Muscle of leg (tissue), 11 donors: ENCODE results near the gene SLBP. TPM values are rescaled to one million over a fixed set of nuclear protein-coding genes. Genes with fewer than 3 reads are reported as not detected.
A peak's percentile ranks its signal among the peaks of the same experiment; 100 is the strongest.

Experiments
- DNase-seq: peaks from one replicate; pipeline ENCODE4 v3.0.0; 2013
- H3K27ac ChIP-seq: one replicate; pipeline ENCODE4 v1.5.1; 2013; ENCODE audit warnings: mild to moderate bottlenecking, low read length, control low read depth
- H3K27me3 ChIP-seq: one replicate; pipeline ENCODE4 v1.6.1; 2013; ENCODE audit warnings: low read length; ENCODE audit not compliant: control insufficient read depth, insufficient read depth
- H3K36me3 ChIP-seq: one replicate; pipeline ENCODE4 v1.6.1; 2013; ENCODE audit warnings: low read length; ENCODE audit not compliant: control insufficient read depth, insufficient read depth
- H3K4me1 ChIP-seq: one replicate; pipeline ENCODE4 v1.6.1; 2013; ENCODE audit warnings: low read length; ENCODE audit not compliant: control insufficient read depth, insufficient read depth
- H3K4me3 ChIP-seq: one replicate; pipeline ENCODE4 v1.5.1; 2013; ENCODE audit warnings: low read length, control low read depth
- H3K9me3 ChIP-seq: replicated peaks from 2 replicates; pipeline ENCODE4 v1.6.1; 2013; ENCODE audit warnings: low read depth, low read length; ENCODE audit not compliant: control insufficient read depth
- WGBS: methylation state at CpG from one replicate; pipeline ENCODE4 v1.1.5; 2013; ENCODE audit warnings: missing lambda C conversion rate; ENCODE audit not compliant: insufficient coverage; 5-methylcytosine and 5-hydroxymethylcytosine counted together
- polyA plus RNA-seq, 8 donors: library from polyadenylated mRNA; unstranded; fragments of 120-200 nt; gene quantifications; one replicate each; pipeline versions ENCODE4 v1.2.1 to v1.2.3, GENCODE V29; 2013; ENCODE audit warnings: inconsistent platforms in 1 of 8, low replicate concordance in 1 of 8; ENCODE audit not compliant: insufficient read length in 8 of 8, insufficient read depth in 1 of 8
- total RNA-seq: library from RNA; stranded (reverse); fragments of 120-200 nt; gene quantifications from one replicate; pipeline ENCODE4 v1.2.4, GENCODE V29; 2013

Gene SLBP
- total and polyA plus RNA-seq, 9 donors = 36.9 to 48.8 (median 42.6) TPM

DNA sequence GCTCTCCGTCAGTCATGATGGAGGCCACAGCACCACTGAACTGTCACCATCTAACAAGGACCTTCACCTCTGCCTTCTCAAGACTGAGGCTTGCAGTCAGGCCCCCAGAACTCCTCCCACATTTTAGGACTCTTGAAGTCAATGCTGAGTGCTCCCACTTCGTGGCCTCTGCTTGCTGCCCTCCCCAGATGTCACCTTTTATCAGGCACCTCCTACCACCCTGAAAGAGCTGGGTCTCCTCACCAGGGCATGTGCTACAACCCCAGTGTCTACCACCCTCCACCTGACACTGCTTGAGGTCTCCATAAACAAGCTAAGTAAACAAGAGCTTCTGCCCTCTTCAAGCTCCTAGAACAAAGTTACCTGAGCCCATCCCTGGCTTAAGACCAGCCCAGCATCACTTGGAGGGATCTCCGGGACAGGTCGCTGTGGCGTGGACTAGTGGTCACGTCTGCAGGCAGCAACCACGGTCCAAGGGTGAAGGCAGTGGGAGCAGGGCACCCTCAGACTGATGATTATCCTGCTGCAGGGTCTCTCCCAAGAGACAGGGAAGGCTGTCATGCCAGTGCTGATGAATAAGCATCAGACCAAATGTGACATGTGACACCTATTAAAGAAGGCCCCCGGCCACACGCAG is 20.3 kb downstream of the SLBP start:
- Histone ChIP-seq H3K4me3 (no peak overlapping the region), H3K9me3 (no peaks in the 10 kb centered on the region), H3K27me3 (no peaks in the 10 kb centered on the region), H3K36me3 (peaks cover 38% of the 10 kb centered on the region), H3K27ac (no peak overlapping the region), H3K4me1 (peaks cover 23% of the 10 kb centered on the region)
- WGBS = 83% methylated on average over 9 of the region's 9 CpGs
- DNase-seq = no peak

DNA sequence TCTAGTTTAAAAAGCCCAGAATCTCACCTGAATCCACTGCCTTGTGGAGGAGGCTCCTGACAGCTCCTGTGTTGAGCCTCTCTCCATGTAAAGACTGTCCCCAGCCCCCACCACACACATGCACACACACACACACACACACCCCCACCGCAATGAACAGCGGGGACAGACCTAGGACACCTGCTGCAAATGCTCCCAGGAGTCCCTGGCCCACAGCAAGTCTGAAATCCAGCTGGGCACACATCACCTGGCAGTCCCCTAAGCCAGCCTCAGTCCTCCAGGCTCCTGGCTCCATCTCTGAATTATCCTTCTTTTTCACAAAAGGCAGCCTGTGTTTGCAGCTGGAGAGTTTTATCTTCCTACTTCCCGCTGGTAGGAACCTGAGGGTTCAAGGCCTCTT is 21.4 kb downstream of the SLBP start:
- no peak for DNase-seq
- Histone ChIP-seq H3K4me3 (no peak overlapping the region), H3K27ac (no peak overlapping the region), H3K27me3 (no peaks in the 10 kb centered on the region), H3K4me1 (peaks cover 13% of the 10 kb centered on the region), H3K36me3 (peaks cover 36% of the 10 kb centered on the region), H3K9me3 (no peaks in the 10 kb centered on the region)
- WGBS = no CpG with 5 or more reads among the region's 3 CpGs

DNA sequence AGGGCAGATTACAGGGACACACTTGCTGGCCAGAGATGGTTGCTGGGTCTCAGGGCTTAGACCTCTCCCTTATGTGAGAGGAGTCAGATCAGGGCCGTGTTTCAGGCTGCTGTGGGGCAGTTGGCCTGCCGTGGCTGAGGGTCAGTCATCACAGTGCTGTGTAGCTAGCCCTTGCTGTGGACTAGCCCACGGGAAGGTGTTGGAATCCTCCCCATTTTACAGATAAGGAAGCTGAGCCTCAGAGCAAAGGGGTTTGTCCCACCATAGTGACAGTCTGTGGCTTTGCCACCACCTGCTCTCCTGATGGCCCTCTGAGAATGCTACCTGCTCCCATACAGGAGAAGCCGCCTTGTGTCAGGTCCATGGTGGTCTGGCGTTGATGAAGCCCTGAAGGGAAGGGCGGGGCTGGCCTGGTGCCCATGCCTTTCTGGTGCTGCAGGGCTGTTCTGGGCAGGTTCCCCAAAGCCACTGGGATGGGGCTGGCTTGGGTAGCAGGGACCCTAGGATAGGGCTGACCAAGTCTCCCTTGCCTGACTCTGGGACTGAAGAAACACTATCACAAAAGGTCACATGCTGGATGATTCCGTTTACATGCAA is 25.6 kb downstream of the SLBP start:
- DNase-seq = no peak

DNA sequence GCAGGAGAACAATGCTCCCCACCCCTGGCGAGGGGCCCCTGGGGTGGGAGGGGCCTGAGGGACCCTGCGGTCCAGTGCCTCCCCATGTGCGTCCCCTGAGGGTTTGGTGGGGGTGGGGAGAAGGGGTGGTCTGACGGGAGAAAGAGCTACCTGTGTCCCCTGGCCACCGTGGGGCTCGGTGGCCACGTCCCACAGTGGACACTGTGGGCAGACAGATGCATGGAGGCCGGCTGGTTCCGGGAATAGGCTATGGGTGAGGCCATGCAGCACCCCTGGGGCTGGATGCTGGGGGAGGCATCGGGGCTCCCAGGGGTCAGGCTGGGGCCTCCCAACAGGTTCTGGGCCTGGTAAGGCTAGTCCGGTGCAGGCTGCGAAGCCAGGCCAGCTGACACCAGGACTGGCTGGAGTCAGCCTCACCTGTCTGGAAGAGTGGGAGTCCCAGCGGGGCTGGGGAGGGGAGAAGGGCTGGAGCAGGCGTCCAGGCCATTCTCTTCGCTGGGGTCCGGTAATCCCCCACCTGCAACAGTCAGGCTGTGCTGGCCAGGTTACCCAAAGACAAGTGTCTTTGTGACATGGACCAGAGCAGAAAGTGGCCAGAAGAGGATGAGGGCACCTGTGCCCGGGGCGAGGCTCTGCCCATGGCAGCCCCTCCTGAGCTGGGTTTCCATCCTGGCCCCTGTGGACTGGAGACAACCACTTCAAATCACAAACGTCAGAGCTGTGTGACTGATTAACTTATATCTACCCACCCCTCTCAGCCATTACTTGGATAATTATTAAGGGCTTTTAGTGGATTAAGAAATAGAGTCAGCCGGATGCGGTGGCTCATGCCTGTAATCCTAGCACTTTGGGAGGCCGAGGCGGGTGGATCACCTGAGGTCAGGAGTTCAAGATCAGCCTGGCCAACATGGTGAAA is 26.6 kb downstream of the SLBP start:
- no peak for DNase-seq
- H3K36me3 ChIP-seq = peaks cover 3% of the 10 kb centered on the region
- 65% methylated on average over 14 of the region's 23 CpGs for WGBS
- H3K4me1 ChIP-seq = peaks cover 13% of the 10 kb centered on the region
- H3K27me3 ChIP-seq = no peaks in the 10 kb centered on the region
- H3K4me3 ChIP-seq = no peak overlapping the region
- H3K27ac ChIP-seq = no peak overlapping the region
- H3K9me3 ChIP-seq = no peaks in the 10 kb centered on the region

More for the DNA sequence above, 25.6 kb downstream of the SLBP start:
- WGBS = 52% methylated on average over 6 of the region's 7 CpGs
- Histone ChIP-seq H3K27me3 (no peaks in the 10 kb centered on the region), H3K9me3 (no peaks in the 10 kb centered on the region), H3K4me1 (peaks cover 13% of the 10 kb centered on the region), H3K4me3 (no peak overlapping the region), H3K36me3 (peaks cover 13% of the 10 kb centered on the region), H3K27ac (no peak overlapping the region)

DNA sequence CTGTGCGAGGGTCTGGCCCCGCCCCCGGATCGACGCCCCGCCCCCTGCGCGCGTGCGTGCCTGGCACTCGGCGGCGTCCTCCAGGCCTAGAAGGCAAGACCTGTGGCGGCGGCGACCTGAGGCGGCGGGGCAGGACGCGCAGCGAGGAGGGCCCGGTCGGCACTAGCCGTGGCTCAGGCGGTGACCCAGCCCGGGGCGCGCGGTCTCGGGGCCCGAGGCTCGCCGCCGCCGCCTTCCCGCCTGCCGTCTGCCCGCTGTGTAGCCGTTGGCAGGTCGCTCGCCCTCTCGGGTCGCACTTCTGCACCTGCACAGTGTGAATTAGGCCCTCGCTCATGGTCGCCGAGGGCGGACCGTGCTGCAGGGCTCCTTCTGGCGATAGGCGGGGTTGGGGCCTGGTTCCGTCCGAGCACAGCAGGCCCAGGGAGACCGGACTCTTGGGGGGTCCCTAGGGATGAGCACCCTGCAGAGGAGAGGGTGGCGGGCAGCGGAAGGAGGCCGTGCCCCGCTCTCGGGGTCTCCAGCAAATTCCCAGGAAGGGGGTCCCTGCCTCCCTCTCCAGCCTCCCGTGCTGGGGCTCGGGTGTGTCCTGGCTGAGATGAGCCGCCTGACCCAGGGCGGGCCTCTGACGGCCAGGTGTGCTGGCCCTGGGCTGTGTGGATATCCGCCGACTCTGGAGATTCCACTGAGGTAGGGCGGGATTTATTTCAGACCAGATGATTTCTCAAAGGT is 27.4 kb downstream of the SLBP start:
- Histone ChIP-seq H3K4me3 (peak overlapping the region; percentile 25), H3K4me1 (peaks cover 13% of the 10 kb centered on the region), H3K27me3 (no peaks in the 10 kb centered on the region), H3K9me3 (no peaks in the 10 kb centered on the region), H3K36me3 (no peaks in the 10 kb centered on the region), H3K27ac (no peak overlapping the region)
- WGBS = 19% methylated on average over 65 of the region's 66 CpGs
- no peak for DNase-seq

DNA sequence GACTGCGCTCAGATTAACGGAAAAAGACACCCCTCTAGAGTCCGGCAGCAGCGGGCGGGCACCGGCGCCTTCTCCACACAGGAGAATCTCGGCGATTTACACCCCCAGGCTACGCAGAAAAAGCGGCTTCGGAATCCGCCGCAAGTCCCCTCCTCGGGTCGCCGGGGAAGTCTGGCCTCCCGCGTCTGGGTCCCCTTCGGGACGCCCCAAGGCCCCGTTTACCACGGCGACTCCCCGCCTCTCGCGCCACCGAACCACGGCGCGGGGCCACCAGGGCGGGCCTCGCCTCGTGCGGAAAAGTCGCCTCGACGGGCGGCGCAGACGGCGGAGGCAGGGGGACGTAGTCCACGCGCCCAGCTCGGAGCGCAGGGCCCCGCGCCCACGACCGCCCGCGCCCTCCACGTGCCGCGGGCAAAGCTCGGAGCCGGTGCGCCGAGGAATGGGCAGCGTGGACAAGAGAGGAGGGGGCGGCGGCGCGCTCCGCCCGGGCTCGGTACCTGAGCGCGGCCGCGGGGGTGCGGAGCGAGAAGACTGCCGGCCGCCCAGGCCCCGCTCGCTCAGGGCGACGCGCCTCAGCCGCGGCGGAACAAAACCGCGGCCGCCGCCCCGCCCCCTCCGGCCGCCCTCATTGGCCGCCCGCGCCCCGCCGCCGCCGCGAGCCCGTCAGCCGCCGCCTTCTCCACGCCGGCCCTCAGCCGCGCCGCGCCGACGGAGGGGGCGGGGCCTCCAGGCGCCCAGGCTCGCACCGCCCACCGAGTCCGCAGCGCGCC is 28.2 kb downstream of the SLBP start, which contains the start of gene FAM53A:
Gene FAM53A (minus strand): TSS at position 578 of the 770 bp plus-strand sequence. CDS start 15,572 bp downstream, outside the sequence.
- no peaks in the 10 kb centered on the region for H3K36me3 ChIP-seq
- H3K4me3 ChIP-seq = peak within 1 kb of the TSS; percentile 41
- under 1% methylated on average over 118 of the region's 118 CpGs for WGBS

DNA sequence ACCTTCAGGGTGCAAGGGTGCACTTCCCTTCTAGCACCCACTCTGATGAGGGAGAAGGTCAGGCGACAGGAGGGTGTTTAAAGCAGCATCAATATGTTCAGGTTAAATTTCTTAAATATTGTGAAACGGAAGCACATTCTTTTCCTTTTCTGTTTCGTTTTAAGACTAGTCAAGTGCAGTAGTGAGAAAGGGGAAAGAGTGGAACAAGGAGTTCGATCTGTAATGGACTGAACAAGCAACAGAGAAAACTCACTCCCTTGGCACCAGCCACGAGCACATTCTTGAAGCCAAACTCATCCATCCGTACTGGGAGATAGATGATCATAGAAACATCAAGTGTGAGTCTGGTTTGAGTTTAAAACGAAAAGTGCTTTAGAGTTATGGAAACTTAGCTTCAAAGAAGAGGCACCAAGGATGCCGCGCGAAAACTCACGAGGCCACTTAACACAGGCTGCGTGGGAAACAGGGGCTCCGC is 28.8 kb downstream of the SLBP start:
- Histone ChIP-seq H3K4me1 (peaks cover 13% of the 10 kb centered on the region), H3K4me3 (peak overlapping the region; percentile 41), H3K9me3 (no peaks in the 10 kb centered on the region), H3K27ac (peak overlapping the region; percentile 55), H3K27me3 (no peaks in the 10 kb centered on the region), H3K36me3 (no peaks in the 10 kb centered on the region)
- DNase-seq = peak; percentile 69
- WGBS = 4% methylated on average over 8 of the region's 13 CpGs

More for the DNA sequence above, 28.2 kb downstream of the SLBP start, which contains the start of gene FAM53A:
- Histone ChIP-seq H3K4me1 (peaks cover 13% of the 10 kb centered on the region), H3K9me3 (no peaks in the 10 kb centered on the region), H3K27ac (peak within 1 kb of the TSS; percentile 55), H3K27me3 (no peaks in the 10 kb centered on the region)
- peak; percentile 93 for DNase-seq

DNA sequence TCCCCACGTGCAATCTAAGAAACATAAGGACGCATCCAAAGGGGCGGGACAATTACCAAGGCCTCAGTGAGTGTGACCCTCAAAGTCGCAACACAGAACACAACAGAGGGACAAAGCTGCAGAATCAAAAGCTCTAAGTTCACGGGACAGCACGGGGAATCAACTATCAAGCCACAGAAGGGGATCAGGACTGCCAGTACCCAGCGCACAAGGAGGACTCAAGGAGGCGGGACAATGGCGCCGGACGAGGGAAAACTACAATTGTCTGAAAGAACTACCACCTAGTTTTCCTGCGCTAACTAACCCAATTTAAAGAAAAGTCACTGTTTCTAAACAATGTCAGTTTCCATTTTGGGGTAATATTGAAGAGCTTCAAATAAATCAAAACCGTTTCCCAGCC is 29.3 kb downstream of the SLBP start:
- Histone ChIP-seq H3K27me3 (no peaks in the 10 kb centered on the region), H3K9me3 (no peaks in the 10 kb centered on the region), H3K4me3 (no peak overlapping the region), H3K27ac (no peak overlapping the region), H3K36me3 (no peaks in the 10 kb centered on the region), H3K4me1 (peaks cover 13% of the 10 kb centered on the region)
- DNase-seq = no peak
- WGBS = 81% methylated on average over 5 of the region's 13 CpGs

DNA sequence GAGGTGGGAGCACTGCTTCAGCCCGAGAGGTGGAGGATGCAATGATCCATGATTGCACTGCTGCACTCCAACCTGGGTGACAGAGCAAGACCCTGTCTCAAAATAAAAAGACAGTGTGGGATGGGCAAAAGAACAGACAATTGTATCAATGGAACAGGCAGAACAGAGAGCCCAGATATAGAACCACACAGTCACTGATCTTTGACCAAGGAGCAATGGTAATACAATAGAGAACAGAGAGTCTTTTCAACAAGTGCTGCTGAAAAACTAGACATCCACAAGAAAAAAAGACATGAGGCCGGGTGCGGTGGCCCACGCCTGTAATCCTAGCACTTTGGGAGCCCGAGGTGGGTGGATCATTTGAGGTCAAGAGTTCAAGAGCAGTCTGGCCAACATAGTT is 33.9 kb downstream of the SLBP start:
- no peaks in the 10 kb centered on the region for H3K36me3 ChIP-seq
- H3K9me3 ChIP-seq = no peaks in the 10 kb centered on the region
- no peak overlapping the region for H3K27ac ChIP-seq
- peaks cover 4% of the 10 kb centered on the region for H3K4me1 ChIP-seq
- DNase-seq = no peak
- H3K27me3 ChIP-seq = no peaks in the 10 kb centered on the region
- WGBS = 89% methylated on average over 1 of the region's 5 CpGs
- H3K4me3 ChIP-seq = no peak overlapping the region
